ENCODE measurements around the gene REG3G. TPM values are rescaled to one million over a fixed set of nuclear protein-coding genes. Genes with fewer than 3 reads are reported as not detected.

Gene REG3G
- not detected for total RNA-seq
- not detected for polyA plus RNA-seq (ENCODE audit: insufficient read depth in 1 of 8, insufficient read length in 8 of 8, low replicate concordance in 1 of 8)
- long read RNA-seq, donor 1: 0 reads
- long read RNA-seq, donor 2: 0 reads
- long read RNA-seq, donor 3: 0 reads
- long read RNA-seq, donor 4: 0 reads
- long read RNA-seq, donor 5: 0 reads
- long read RNA-seq, donor 6: 0 reads
- long read RNA-seq, donor 7: 0 reads
- long read RNA-seq, donor 8: 0 reads
- long read RNA-seq, donor 9: 0 reads
- long read RNA-seq, donor 10: 0 reads
- long read RNA-seq, donor 11: 0 reads

GRCh38 chr2:79025421-79025820 is at the start of gene REG3G:
Gene REG3G (plus strand): TSS chr2:79025702. CDS start chr2:79026094, 392 bp downstream.
- WGBS (ENCODE audit: insufficient coverage): 33% methylated on average over 1 of the region's 3 CpGs
- Histone ChIP-seq H3K4me3 (ENCODE audit: low read length) (no peak within 1 kb of the TSS), H3K4me1 (ENCODE audit: control insufficient read depth, insufficient read depth, low read length) (peaks cover 2% of the 10 kb centered on the region), H3K27me3 (ENCODE audit: control insufficient read depth, insufficient read depth, low read length) (no peaks in the 10 kb centered on the region), H3K27ac (ENCODE audit: low read length) (no peak within 1 kb of the TSS), H3K9me3 (replicated peaks; ENCODE audit: control insufficient read depth, low read depth, low read length) (peaks cover 2% of the 10 kb centered on the region), H3K36me3 (ENCODE audit: control insufficient read depth, insufficient read depth, low read length) (no peaks in the 10 kb centered on the region)
- peak; percentile 1 for DNase-seq

GRCh38 chr2:78977661-78978145 is 47.8 kb upstream of the REG3G start:
- no peak overlapping the region for H3K27ac ChIP-seq (ENCODE audit: low read length)
- H3K36me3 ChIP-seq (ENCODE audit: control insufficient read depth, insufficient read depth, low read length): no peaks in the 10 kb centered on the region
- H3K4me1 ChIP-seq (ENCODE audit: control insufficient read depth, insufficient read depth, low read length): peaks cover 4% of the 10 kb centered on the region
- no peaks in the 10 kb centered on the region for H3K27me3 ChIP-seq (ENCODE audit: control insufficient read depth, insufficient read depth, low read length)
- H3K9me3 ChIP-seq (replicated peaks; ENCODE audit: control insufficient read depth, low read depth, low read length): no peaks in the 10 kb centered on the region
- no CpG with 5 or more reads among the region's 4 CpGs for WGBS (ENCODE audit: insufficient coverage)
- DNase-seq: peak; percentile 18
- H3K4me3 ChIP-seq (ENCODE audit: low read length): no peak overlapping the region

GRCh38 chr2:78978340-78978739 is 47.2 kb upstream of the REG3G start:
- Histone ChIP-seq H3K4me1 (ENCODE audit: control insufficient read depth, insufficient read depth, low read length) (peaks cover 4% of the 10 kb centered on the region), H3K4me3 (ENCODE audit: low read length) (no peak overlapping the region), H3K27ac (ENCODE audit: low read length) (no peak overlapping the region), H3K27me3 (ENCODE audit: control insufficient read depth, insufficient read depth, low read length) (no peaks in the 10 kb centered on the region), H3K9me3 (replicated peaks; ENCODE audit: control insufficient read depth, low read depth, low read length) (no peaks in the 10 kb centered on the region), H3K36me3 (ENCODE audit: control insufficient read depth, insufficient read depth, low read length) (no peaks in the 10 kb centered on the region)
- no peak for DNase-seq

DNA sequence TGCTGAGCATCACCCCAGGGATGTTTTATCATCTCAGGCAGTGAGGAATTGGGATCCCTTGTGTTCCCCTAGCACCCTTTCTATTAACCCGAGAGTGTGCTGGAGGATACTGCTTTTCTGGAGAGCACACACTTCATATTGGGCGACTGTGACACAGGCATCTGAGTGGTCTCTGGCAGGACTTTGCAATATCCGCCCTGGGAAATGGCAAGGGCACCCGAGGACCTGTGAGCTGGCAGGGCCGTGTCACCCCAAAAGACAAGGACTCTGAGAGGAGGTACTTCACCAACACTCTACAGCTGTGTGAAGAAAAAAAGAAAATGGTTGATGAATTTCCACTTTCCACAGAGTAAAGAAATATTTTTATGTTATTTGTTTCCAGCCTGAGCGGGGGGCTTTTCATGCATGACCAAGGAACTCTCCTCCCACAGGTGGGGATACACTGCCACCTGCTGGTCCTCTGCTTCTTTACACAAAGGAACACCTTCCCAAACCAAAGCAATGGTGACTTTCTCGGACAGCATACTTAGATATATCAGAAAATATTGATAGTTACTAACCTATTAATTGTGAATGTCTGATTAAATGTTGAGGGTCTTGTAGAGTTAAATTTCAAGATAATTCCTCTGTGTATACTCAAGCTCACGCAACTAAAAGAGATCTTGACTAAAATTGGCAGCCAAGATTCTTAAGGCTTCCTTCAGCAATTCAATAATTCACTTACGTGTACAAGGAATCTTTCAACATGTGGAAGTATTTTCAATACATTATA is 45.9 kb upstream of the REG3G start:
- no peaks in the 10 kb centered on the region for H3K27me3 ChIP-seq (ENCODE audit: control insufficient read depth, insufficient read depth, low read length)
- no peaks in the 10 kb centered on the region for H3K9me3 ChIP-seq (replicated peaks; ENCODE audit: control insufficient read depth, low read depth, low read length)
- no peaks in the 10 kb centered on the region for H3K36me3 ChIP-seq (ENCODE audit: control insufficient read depth, insufficient read depth, low read length)
- H3K27ac ChIP-seq (ENCODE audit: low read length): no peak overlapping the region
- H3K4me1 ChIP-seq (ENCODE audit: control insufficient read depth, insufficient read depth, low read length): peaks cover 4% of the 10 kb centered on the region
- H3K4me3 ChIP-seq (ENCODE audit: low read length): no peak overlapping the region
- WGBS (ENCODE audit: insufficient coverage): 35% methylated on average over 3 of the region's 9 CpGs
- DNase-seq: peak; percentile 88

- H3K27me3 ChIP-seq (ENCODE audit: control insufficient read depth, insufficient read depth, low read length): no peaks in the 10 kb centered on the region
- H3K4me1 ChIP-seq (ENCODE audit: control insufficient read depth, insufficient read depth, low read length): peaks cover 4% of the 10 kb centered on the region
- no CpG with 5 or more reads among the region's 1 CpG for WGBS (ENCODE audit: insufficient coverage)
- peak; percentile 73 for DNase-seq
- H3K36me3 ChIP-seq (ENCODE audit: control insufficient read depth, insufficient read depth, low read length): no peaks in the 10 kb centered on the region
- no peak overlapping the region for H3K27ac ChIP-seq (ENCODE audit: low read length)
- no peak overlapping the region for H3K4me3 ChIP-seq (ENCODE audit: low read length)
- H3K9me3 ChIP-seq (replicated peaks; ENCODE audit: control insufficient read depth, low read depth, low read length): no peaks in the 10 kb centered on the region
These were observed 45.4 kb upstream of the REG3G start for GRCh38 chr2:78980152-78980465.

DNA sequence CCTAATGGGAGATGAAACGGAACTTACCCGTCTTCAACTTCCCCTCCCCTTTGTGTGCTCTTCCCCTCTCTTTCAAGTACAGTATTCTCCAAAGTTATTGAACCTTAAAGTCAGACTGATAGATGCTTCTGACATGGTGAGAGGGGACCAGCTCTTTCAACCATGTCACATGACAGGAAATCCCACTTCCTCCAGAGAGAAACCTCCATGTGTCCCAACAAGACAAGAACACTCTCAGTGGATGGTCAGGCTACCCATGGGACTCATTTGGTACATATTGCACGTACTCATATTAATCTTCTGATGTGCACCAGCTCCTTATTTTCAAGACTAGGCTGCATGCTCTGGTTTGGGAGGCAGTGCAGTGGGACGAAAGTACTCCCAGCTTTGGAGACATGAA is 44.6 kb upstream of the REG3G start:
- H3K27me3 ChIP-seq (ENCODE audit: control insufficient read depth, insufficient read depth, low read length): no peaks in the 10 kb centered on the region
- H3K27ac ChIP-seq (ENCODE audit: low read length): no peak overlapping the region
- WGBS (ENCODE audit: insufficient coverage): 90% methylated on average over 1 of the region's 4 CpGs
- H3K9me3 ChIP-seq (replicated peaks; ENCODE audit: control insufficient read depth, low read depth, low read length): no peaks in the 10 kb centered on the region
- no peaks in the 10 kb centered on the region for H3K36me3 ChIP-seq (ENCODE audit: control insufficient read depth, insufficient read depth, low read length)
- H3K4me3 ChIP-seq (ENCODE audit: low read length): no peak overlapping the region
- no peak for DNase-seq
- H3K4me1 ChIP-seq (ENCODE audit: control insufficient read depth, insufficient read depth, low read length): peaks cover 4% of the 10 kb centered on the region

DNA sequence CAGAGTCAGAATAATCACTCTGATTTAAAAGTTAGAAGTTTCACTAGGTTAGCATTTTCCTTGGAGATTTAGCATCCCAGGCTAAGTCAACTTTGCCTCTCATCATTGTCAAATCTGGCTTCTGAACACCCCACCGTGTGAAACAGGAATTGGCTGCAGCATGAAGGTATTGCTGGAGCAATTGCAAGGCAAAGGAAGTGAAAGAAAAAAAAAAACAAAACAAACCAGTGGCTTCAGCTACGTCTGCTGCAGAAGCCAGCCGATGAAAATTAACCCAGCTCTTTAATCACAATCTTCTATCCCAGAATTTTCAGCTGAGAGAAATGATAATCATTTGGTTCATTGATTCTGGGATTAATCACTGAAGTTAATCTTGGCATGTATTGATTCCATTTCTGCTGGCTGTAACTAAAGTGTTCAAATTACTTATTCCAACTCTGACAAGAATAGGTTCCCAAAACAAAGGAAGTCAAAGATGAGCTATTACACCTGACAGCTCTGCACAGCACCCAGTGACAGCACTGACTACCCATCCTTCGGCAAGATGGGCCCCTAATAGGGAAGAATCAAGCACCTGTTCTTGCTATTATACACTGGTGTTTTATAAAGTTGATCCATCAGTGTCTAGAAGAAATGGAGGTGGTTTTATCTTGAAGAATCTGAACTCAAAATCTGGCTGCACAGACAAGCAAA is 42.7 kb upstream of the REG3G start:
- Histone ChIP-seq H3K27me3 (ENCODE audit: control insufficient read depth, insufficient read depth, low read length) (no peaks in the 10 kb centered on the region), H3K4me1 (ENCODE audit: control insufficient read depth, insufficient read depth, low read length) (peaks cover 4% of the 10 kb centered on the region), H3K4me3 (ENCODE audit: low read length) (no peak overlapping the region), H3K36me3 (ENCODE audit: control insufficient read depth, insufficient read depth, low read length) (no peaks in the 10 kb centered on the region), H3K27ac (ENCODE audit: low read length) (no peak overlapping the region), H3K9me3 (replicated peaks; ENCODE audit: control insufficient read depth, low read depth, low read length) (no peaks in the 10 kb centered on the region)
- DNase-seq: peak; percentile 14
- WGBS (ENCODE audit: insufficient coverage): no CpG with 5 or more reads among the region's 4 CpGs

DNA sequence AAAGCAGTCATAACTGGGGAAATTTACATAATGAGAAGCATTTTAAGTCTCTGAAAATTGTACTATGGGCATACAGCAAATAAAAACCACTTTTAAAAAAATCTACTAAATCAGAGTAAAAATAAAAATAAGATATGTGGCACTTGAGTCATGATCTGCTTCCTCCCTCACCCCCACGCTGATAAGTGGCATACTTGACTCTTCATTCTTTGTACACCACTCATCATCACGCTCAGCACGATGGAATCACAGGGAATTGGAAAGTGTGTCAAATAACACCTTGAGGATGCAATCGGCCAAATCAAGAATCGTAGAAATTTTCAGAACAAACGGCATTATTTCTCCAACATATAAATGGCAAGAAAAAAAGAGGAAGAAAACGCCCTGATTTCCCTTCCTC is 41.1 kb upstream of the REG3G start:
- no peak overlapping the region for H3K4me3 ChIP-seq (ENCODE audit: low read length)
- H3K4me1 ChIP-seq (ENCODE audit: control insufficient read depth, insufficient read depth, low read length): peaks cover 1% of the 10 kb centered on the region
- no peak overlapping the region for H3K27ac ChIP-seq (ENCODE audit: low read length)
- no peaks in the 10 kb centered on the region for H3K27me3 ChIP-seq (ENCODE audit: control insufficient read depth, insufficient read depth, low read length)
- DNase-seq: no peak
- no peaks in the 10 kb centered on the region for H3K9me3 ChIP-seq (replicated peaks; ENCODE audit: control insufficient read depth, low read depth, low read length)
- no CpG with 5 or more reads among the region's 7 CpGs for WGBS (ENCODE audit: insufficient coverage)
- H3K36me3 ChIP-seq (ENCODE audit: control insufficient read depth, insufficient read depth, low read length): no peaks in the 10 kb centered on the region

- WGBS (ENCODE audit: insufficient coverage): no CpG with 5 or more reads among the region's 1 CpG
- DNase-seq: no peak
- H3K36me3 ChIP-seq (ENCODE audit: control insufficient read depth, insufficient read depth, low read length): no peaks in the 10 kb centered on the region
- no peaks in the 10 kb centered on the region for H3K27me3 ChIP-seq (ENCODE audit: control insufficient read depth, insufficient read depth, low read length)
- no peak overlapping the region for H3K27ac ChIP-seq (ENCODE audit: low read length)
- H3K9me3 ChIP-seq (replicated peaks; ENCODE audit: control insufficient read depth, low read depth, low read length): no peaks in the 10 kb centered on the region
- H3K4me1 ChIP-seq (ENCODE audit: control insufficient read depth, insufficient read depth, low read length): no peaks in the 10 kb centered on the region
- H3K4me3 ChIP-seq (ENCODE audit: low read length): no peak overlapping the region
These were observed 39.9 kb upstream of the REG3G start for GRCh38 chr2:78985558-78985957.

GRCh38 chr2:78989051-78989450 is 36.5 kb upstream of the REG3G start:
- DNase-seq: peak; percentile 78
- no peaks in the 10 kb centered on the region for H3K9me3 ChIP-seq (replicated peaks; ENCODE audit: control insufficient read depth, low read depth, low read length)
- no peak overlapping the region for H3K27ac ChIP-seq (ENCODE audit: low read length)
- WGBS (ENCODE audit: insufficient coverage): 0% methylated on average over 1 of the region's 2 CpGs
- H3K27me3 ChIP-seq (ENCODE audit: control insufficient read depth, insufficient read depth, low read length): peaks cover 25% of the 10 kb centered on the region
- H3K4me1 ChIP-seq (ENCODE audit: control insufficient read depth, insufficient read depth, low read length): peaks cover 3% of the 10 kb centered on the region
- no peaks in the 10 kb centered on the region for H3K36me3 ChIP-seq (ENCODE audit: control insufficient read depth, insufficient read depth, low read length)
- H3K4me3 ChIP-seq (ENCODE audit: low read length): no peak overlapping the region
